Stimulated activated naive B cell treated with anti-CD40 and anti-IgM and Interleukin-4, amounts not matched to agents 10 μg/mL and 1 μg/mL and 100 μg/mL, for 72 hours (primary cell): Measurements from ENCODE around the gene TC2N.

Source experiments
- ATAC-seq, 2 donors: fragments of 150-1000 bp; cut with Tn5 transposase; replicated peaks; 2 replicates each; pipeline ENCODE4 v1.10.0; 2021; ENCODE audit warnings: moderate library complexity in 1 of 2
- DNase-seq: peaks from one replicate; pipeline ENCODE4 v3.0.0; 2021
- H3K27ac Mint-ChIP-seq: one replicate; pipeline ENCODE4 v1.8.0; 2022; ENCODE audit warnings: mild to moderate bottlenecking, mixed read lengths
- H3K27me3 Mint-ChIP-seq, 2 donors: one replicate each; pipeline ENCODE4 v1.8.0; 2022; ENCODE audit warnings: mixed read lengths in 2 of 2
- H3K36me3 Mint-ChIP-seq, 2 donors: one replicate each; pipeline ENCODE4 v1.8.0; 2022; ENCODE audit warnings: mixed read lengths in 2 of 2, mild to moderate bottlenecking in 1 of 2
- H3K4me1 Mint-ChIP-seq, 2 donors: one replicate each; pipeline ENCODE4 v1.8.0; 2022; ENCODE audit warnings: mixed read lengths in 2 of 2, mild to moderate bottlenecking in 1 of 2
- H3K4me3 Mint-ChIP-seq, 2 donors: one replicate each; pipeline ENCODE4 v1.8.0; 2022; ENCODE audit warnings: mild to moderate bottlenecking in 2 of 2, mixed read lengths in 2 of 2, moderate library complexity in 1 of 2
- H3K9me3 Mint-ChIP-seq, 2 donors: one replicate each; pipeline ENCODE4 v1.8.0; 2022; ENCODE audit warnings: mixed read lengths in 2 of 2, mild to moderate bottlenecking in 1 of 2

Gene TC2N

GRCh38 chr14:91732439-91732838, 134.9 kb downstream of the TC2N start:
- peaks cover 0 to 3% of the 10 kb centered on the region in 2 donors for H3K9me3 Mint-ChIP-seq
- H3K4me3 Mint-ChIP-seq = no peak overlapping the region
- H3K36me3 Mint-ChIP-seq = peaks cover 2% of the 10 kb centered on the region in 2 donors
- H3K27me3 Mint-ChIP-seq = peaks cover 23 to 26% of the 10 kb centered on the region in 2 donors
- no peak for DNase-seq
- ATAC-seq = no peak
- no peak overlapping the region for H3K27ac Mint-ChIP-seq
- no peaks in the 10 kb centered on the region for H3K4me1 Mint-ChIP-seq

- no peak for ATAC-seq
- Mint-ChIP-seq H3K4me3 (no peak within 1 kb of the TSS), H3K9me3 (peaks cover 0 to 3% of the 10 kb centered on the region in 2 donors), H3K36me3 (peaks cover 2% of the 10 kb centered on the region in 2 donors), H3K4me1 (no peaks in the 10 kb centered on the region), H3K27ac (no peak within 1 kb of the TSS), H3K27me3 (peaks cover 18 to 22% of the 10 kb centered on the region in 2 donors)
- DNase-seq = no peak
Measured at GRCh38 chr14:91731986-91732385, 135.3 kb downstream of the TC2N start, which contains the start of gene CATSPERB. Gene CATSPERB (minus strand): TSS chr14:91732086. CDS start chr14:91729479, 2,607 bp downstream.

GRCh38 chr14:91731018-91731417, 136.3 kb downstream of the TC2N start:
- H3K4me1 Mint-ChIP-seq = no peaks in the 10 kb centered on the region
- H3K27me3 Mint-ChIP-seq = peaks cover 9 to 12% of the 10 kb centered on the region in 2 donors
- no peak overlapping the region for H3K27ac Mint-ChIP-seq
- peaks cover 0 to 3% of the 10 kb centered on the region in 2 donors for H3K9me3 Mint-ChIP-seq
- H3K36me3 Mint-ChIP-seq = peaks cover 2% of the 10 kb centered on the region in 2 donors
- no peak for ATAC-seq
- no peak overlapping the region for H3K4me3 Mint-ChIP-seq
- DNase-seq = no peak

GRCh38 chr14:91729756-91730155, 137.6 kb downstream of the TC2N start:
- Mint-ChIP-seq H3K4me3 (no peak overlapping the region), H3K27ac (no peak overlapping the region), H3K9me3 (no peaks in the 10 kb centered on the region), H3K4me1 (no peaks in the 10 kb centered on the region), H3K27me3 (peaks cover 5 to 6% of the 10 kb centered on the region in 2 donors), H3K36me3 (no peaks in the 10 kb centered on the region)
- DNase-seq (no peak), ATAC-seq (no peak)
